ENCODE data around the gene WNK2.

Gene WNK2

DNA sequence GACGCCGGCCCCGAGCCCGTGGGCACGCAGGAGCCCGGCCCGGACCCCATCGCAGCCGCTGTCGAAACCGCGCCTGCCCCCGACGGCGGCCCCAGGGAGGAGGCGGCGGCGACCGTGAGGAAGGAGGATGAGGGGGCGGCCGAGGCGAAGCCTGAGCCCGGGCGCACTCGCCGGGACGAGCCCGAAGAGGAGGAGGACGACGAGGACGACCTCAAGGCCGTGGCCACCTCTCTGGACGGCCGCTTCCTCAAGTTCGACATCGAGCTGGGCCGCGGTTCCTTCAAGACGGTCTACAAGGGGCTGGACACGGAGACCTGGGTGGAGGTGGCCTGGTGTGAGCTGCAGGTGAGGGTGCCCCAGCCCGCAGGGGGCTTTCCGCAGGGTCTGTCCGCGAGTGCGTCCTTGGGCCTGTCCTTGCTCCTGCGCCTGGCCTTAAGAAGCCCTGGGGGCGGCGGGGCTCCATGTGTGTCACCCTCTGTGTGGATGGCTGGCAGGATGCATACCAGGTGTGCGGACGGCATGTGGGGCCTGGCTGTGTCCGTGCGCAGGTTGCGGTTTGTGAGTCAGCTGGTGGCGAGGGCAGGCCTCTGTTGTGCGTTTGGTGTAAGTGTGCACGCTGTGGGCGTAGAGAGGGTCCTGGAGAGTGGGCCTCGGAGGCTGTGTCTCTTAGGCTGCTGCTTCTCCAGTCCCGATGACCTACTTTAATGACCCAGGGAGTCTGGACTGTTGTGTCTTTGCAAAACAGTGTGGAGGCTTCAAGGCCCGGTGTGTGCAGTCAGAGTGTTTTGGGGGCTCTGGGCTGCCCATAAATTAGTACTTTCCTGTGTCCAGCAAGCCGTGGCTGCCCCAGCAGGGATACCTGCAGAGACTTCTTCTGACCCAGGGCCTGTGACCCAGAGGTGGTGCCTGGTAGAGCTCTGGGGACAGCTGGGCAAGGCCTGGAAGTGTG, 1.6 kb downstream of the WNK2 start:
- DNase-seq: no peak

DNA sequence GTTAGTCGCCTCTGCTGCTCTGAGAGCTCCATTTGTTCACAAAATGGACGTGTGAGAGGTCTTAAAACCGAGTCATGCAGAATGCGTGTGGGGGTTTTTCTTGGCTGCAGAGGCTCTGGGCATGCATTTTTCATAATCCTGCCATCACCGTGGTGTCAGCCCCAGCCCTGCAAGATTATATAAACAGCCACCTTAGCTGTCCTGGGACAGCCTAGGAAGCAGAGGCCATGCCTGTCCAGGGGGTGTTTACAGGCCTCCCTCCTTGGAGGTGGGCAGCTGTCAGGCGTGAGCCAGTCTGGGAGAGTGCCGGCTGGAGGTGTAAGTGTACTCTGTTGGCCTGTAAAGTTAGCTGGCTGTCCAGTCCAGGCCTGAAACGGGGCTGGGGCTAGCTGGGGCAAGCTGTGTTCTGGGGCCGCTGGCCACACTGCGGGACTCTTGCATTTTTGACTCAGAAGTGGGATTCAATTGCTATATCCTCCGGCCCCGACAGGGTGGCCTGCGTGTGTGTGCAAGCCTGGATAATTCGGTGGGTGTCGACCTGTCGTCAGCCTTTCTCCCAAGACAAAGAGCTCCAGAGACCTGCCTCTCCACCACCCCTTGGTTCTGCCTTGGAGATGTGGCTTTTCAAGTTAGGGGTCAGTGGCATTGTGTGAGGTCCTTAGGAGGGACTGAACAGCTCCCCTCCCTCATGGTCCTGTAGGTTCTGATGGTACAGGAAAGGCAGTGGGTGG, 2.4 kb downstream of the WNK2 start:
- DNase-seq: no peak

- peak in 2 of 4 experiments; percentile 32 to 35 for DNase-seq
Observed at GRCh38 chr9:93187047-93187446, 3.1 kb downstream of the WNK2 start.

DNA sequence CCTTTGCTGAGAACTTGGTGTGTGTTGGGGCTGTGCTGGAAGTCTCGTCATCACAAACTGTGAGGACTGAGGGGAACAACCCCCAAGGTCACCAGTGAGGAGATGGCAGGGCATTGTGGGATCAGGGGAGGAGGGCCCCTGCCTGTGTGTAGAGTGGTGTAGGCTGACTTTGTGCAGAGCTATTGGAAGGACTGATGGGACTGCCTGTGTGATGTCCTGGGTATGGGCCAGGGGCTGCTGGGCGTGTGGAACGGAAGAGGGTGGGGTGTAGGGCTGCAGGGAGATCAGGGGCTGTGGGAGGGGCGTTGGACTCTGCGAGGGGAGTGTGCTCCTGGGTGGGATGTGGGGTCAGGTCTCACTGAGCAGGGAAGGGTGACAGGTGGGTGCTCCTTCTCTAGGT, 3.6 kb downstream of the WNK2 start:
- DNase-seq: no peak

GRCh38 chr9:93188426-93189368, 4.8 kb downstream of the WNK2 start:
- DNase-seq: peak in 1 of 4 experiments; percentile 8

GRCh38 chr9:93189369-93190132, 5.6 kb downstream of the WNK2 start:
- DNase-seq: no peak

DNA sequence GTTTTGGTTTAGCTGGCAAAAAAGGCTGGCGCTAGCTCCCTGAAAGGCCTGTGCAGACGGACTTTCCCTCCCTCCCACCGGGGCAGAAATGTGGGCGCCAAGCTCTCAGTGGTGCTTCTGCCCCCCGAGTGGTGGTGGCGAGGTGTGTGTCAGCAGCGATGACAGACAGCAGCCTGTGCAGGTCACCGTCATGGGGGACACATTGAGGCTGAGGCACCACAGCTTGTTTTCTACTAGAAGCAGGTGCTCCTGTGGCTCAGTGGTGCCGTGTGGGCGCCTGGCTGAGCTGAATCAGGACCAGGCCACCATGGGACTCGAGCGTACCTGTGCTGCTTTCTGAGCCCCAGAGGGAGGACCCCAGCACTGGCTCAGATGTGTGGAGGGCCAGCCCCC, 6.2 kb downstream of the WNK2 start:
- DNase-seq: no peak

GRCh38 chr9:93190656-93191353, 6.9 kb downstream of the WNK2 start:
- no peak for DNase-seq

- no peak for DNase-seq
Observed at GRCh38 chr9:93191354-93191660, 7.4 kb downstream of the WNK2 start.

DNA sequence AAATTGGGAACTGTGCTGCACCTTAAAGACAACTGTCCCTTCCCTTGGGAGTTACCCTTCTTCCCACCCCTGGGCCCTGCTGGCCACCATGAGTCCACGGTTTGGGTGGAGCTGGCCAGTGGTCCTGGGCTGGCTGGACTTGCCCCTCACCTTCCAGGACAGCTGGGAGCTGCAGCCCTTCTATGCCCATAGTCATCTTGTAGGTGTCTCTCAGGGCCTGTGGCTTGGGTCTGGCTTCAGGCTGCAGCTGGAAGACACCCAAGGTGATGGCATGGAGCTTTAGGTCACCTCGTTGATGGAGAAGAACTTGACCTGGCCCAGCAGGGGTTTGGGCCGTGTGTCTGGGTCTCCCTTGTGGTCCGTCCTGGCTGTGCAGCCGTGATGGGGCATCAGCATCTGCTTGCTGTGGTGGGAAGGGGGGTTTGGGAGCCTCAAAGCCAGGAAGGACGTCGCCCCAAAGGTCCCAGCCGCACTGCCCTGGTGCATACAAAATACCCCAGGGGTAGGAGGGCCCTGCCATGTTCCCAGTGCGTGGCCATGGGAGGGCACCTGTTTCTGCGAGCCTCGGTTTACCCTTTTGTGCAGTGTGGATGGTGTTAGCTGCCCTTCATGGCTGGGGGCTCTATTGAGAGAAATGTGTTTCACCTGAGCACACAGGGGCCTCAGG, 8.9 kb downstream of the WNK2 start:
- no peak for DNase-seq

DNA sequence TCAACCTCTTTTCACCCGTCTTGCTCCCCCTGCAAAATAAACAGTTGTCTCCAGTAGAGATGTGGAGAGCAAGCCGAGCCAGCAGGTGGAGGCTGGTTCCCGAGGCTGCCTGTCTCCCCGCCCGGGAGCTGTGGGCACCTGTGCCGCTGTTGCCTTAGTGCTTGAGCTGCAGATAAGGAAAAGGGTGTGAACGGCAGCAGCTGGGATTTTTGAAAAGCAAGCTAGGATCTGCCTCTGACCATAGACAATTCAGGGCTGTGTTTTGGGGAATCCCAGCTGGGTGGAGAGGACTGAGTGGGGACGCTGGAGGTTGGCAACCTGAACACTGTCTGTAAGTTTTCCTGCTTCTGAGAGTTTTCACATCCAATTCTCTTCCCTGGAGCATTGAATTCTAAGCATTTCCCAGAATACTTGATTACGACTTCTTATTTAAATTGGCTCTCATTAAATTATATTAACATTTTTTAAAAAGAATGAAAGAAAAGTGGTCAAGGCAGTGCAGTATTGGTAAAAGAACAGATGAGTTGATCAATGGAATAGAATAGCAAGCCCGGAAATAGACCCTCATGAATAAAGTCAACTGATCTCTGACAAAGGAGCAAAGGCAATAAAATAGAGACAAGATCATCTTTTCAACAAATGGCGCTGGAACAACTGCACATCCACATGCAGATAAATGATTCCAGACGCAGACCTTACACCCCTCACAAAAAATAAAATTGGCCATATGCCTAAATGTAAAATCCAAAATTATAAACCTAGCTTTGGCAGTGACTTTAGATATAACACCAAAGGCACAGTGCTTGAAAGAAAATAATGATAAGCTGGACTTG, 9.7 kb downstream of the WNK2 start:
- DNase-seq: no peak

- DNase-seq: no peak
Observed at GRCh38 chr9:93194221-93194625, 10.3 kb downstream of the WNK2 start.

- DNase-seq: no peak
Observed at GRCh38 chr9:93194641-93195040, 10.7 kb downstream of the WNK2 start.

DNA sequence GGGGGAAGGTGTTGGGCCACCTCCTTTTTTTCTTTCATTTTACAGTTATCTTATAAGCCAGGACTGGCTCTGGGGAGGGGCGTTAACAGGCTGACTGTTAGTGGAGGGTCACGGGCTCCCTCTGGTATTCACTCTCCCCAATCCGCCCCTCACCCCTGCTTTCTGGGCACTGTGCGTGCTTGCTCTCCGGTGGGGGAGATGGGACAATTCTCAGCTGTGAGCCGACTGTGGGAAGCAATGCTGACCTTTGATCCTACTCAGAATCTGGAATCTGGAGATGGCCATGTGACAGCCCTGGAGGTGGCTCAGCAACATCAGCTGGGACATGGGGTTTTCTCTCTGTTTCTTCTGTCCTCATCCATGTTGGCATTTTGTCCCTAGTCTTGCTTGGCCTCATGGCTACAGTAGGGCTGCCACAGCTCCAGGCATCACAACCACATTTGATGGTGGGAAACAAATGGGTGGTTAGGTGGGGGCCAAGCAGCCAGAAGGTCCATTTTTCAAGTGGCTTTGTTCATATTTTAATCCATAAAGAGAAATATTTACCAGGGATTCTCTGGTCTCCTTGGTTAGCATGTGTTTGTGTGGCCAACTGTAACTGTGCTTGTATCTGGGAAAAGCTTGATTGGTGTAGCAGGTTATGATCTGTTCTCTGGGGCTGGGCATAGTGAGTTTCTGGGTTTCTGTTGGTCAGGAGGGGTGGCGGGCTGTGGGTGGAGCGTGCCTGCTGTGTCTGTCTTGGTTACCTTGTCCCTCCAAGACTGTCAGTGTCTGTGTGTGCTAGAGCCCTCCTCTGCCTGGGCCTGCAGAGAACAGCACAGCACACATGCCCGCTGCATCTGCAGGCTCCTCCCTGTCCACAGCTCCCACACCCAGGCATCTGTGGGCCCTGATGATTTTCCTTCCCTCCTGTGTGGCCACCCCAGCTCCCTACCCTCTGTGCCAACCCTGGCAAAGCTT, 12.4 kb downstream of the WNK2 start:
- DNase-seq: no peak

DNA sequence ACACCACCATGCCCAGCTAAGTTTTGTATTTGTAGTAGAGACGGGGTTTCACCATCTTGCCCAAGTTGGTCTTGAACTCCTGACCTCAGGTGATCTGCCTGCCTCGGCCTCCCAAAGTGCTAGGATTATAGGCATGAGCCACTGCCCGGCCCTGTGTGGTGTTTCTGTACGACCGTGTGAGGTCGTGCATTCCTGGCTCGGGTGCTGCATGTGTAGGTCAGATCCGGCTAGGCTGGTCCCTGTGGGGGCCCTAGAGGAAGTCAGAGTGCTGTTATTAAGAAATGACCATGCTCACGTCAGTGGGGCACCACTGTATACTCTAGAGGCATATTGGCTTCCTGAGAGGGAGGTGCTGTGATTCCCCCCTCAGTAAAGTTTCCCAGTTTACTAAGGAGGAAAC, 13.7 kb downstream of the WNK2 start:
- DNase-seq: no peak

DNA sequence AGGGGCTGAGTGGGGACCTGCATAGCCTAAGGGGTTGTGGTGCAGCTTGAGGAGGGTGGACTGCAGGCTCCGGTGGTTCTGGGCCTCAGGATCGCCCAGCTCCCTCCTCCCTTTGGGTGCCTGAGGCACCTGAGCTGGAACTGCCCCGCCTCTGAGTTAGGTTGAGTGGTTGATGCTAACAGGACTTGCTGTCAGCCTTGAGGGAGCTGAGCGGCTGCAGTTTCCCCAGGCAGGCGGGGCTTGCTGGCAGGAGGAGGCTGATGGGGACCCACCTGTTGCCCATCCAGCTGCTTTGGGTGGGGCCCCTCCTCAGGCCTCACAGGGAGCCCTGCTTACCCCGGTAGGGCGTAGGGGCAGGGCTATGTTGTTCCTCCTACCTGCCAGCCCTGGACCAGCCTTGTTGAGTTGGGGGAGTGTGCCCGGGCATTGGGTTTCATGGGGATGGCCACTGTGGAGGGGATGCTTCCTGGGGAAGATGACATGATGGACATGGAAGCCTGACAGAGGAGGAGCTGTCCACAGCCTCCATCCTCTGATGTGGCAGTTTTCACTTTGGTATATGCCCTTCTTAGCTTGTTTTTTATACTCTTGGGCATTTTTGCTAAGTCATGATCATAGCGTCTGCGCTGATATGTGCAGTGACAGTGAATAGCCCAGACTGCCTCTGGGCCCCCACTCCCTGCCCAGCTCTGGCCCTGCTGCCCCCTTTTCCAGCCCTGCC, 14.3 kb downstream of the WNK2 start:
- DNase-seq: no peak

DNA sequence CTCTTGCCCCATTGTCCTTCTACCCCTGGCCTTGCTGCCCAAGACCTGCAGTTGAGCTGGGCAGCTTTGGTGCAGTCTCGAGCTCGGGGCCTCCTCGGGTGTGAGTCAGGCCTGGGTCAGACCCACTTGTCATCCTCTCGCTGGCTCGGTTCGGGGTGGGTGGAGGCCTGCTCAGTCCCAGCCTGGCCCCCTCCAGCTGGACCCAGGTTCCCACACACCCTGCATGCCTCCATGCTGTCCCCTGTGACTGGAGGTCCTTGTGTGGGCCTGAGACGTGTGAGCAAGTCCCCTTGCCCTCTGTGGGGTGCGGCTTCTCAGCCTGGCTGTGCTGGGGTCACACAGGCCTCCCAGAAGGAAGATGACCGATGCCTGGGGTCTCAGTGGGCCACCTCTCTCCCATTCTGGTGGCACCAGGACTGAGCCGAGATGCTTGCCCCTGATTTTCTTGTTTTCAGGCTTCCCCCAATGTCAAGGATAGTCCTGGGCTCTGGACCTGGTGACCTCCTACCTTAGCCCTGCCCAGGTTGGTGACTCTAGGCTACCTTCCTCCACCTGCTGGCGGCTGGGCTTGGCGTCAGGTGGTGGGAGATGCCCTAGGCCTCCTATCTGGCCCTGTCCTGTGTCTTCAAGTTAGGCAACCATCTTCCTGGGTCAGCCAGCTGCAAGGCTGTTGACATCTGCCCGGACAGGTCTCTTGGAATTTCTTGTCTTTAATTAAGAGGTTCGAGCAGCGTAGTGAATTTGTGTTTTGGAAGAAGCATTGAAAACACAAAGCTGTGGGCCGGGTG, 15.1 kb downstream of the WNK2 start:
- DNase-seq: no peak

Measured in suppressor macrophage (primary cell).